Brain microvascular endothelial cell (primary cell): Measurements from ENCODE around the gene PSMB3.

Experiments
- DNase-seq: peaks from one replicate; pipeline ENCODE4 v3.0.0-alpha.2; 2020
- H3K27ac ChIP-seq: fragments of 250-450 bp; sonication (Bioruptor Pico); 2 replicates; pipeline ENCODE4 v1.5.1; 2020; ENCODE audit warnings: mild to moderate bottlenecking, moderate library complexity
- H3K27me3 ChIP-seq: fragments of 250-450 bp; sonication (Bioruptor Pico); replicated peaks from 2 replicates; pipeline ENCODE4 v1.5.1; 2020; ENCODE audit warnings: mild to moderate bottlenecking
- H3K36me3 ChIP-seq: fragments of 250-450 bp; sonication (Bioruptor Pico); replicated peaks from 2 replicates; pipeline ENCODE4 v1.5.1; 2020; ENCODE audit warnings: mild to moderate bottlenecking
- H3K4me3 ChIP-seq: 2 replicates; pipeline ENCODE4 v1.5.1; 2011; ENCODE audit warnings: low read depth, mild to moderate bottlenecking, control low read depth, low read length, moderate library complexity
- CTCF ChIP-seq: IDR thresholded peaks from 2 replicates; pipeline ENCODE4 v1.5.1; 2011; ENCODE audit warnings: low read depth, mild to moderate bottlenecking, moderate library complexity, low read length, control low read depth, inconsistent platforms; ENCODE audit errors: missing control alignments
- in situ Hi-C: cut with HindIII; loops from 2 replicates; pipeline ENCODE4 v1.10.0; 2017; ENCODE audit warnings: low sequenced_read_pairs, low pct_ligation_motif_present

Gene PSMB3

DNA sequence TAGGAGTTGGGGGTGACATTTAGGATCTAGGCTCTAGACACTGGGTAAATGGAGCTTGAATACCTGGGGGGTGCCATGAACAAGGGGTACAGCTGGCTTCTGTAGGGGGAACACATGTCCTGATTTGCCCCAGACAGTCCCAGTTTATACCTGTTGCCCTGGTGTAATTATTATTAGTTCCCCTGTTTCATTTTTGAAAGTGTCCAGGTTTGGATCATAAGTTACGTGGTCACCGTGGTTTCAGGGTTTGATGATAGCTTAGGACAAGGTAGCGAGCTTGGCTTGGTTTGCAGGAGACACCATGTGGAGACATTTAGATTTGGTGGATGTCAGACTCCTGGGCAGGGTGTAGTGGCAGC is 42.0 kb upstream of the PSMB3 start:
- H3K27me3 ChIP-seq = no peaks in the 10 kb centered on the region
- TF ChIP-seq CTCF = no peak
- peaks cover 23% of the 10 kb centered on the region for H3K36me3 ChIP-seq
- no peak for DNase-seq
- H3K4me3 ChIP-seq = no peak overlapping the region
- in situ Hi-C loops = no loop called here
- no peak overlapping the region for H3K27ac ChIP-seq

GRCh38 chr17:38710985-38711384 is 41.6 kb upstream of the PSMB3 start:
- in situ Hi-C loops = no loop called here
- no peak for TF ChIP-seq CTCF
- H3K36me3 ChIP-seq = peaks cover 25% of the 10 kb centered on the region

GRCh38 chr17:38711792-38712571 is 40.6 kb upstream of the PSMB3 start:
- in situ Hi-C loops = no loop called here
- Histone ChIP-seq H3K27me3 (no peaks in the 10 kb centered on the region), H3K36me3 (peaks cover 29% of the 10 kb centered on the region), H3K4me3 (no peak overlapping the region), H3K27ac (no peak overlapping the region)
- no peak for TF ChIP-seq CTCF
- DNase-seq = no peak

More at GRCh38 chr17:38710985-38711384, 41.6 kb upstream of the PSMB3 start:
- H3K27ac ChIP-seq = no peak overlapping the region
- no peak for DNase-seq
- no peaks in the 10 kb centered on the region for H3K27me3 ChIP-seq
- H3K4me3 ChIP-seq = no peak overlapping the region

GRCh38 chr17:38712593-38712992 is 39.9 kb upstream of the PSMB3 start:
- no peak for TF ChIP-seq CTCF
- H3K4me3 ChIP-seq = no peak overlapping the region
- no peak overlapping the region for H3K27ac ChIP-seq
- DNase-seq = no peak
- H3K36me3 ChIP-seq = peaks cover 31% of the 10 kb centered on the region
- in situ Hi-C loops = no loop called here
- H3K27me3 ChIP-seq = no peaks in the 10 kb centered on the region

- in situ Hi-C loops = no loop called here
- Histone ChIP-seq H3K36me3 (peaks cover 31% of the 10 kb centered on the region), H3K4me3 (no peak overlapping the region), H3K27ac (no peak overlapping the region), H3K27me3 (no peaks in the 10 kb centered on the region)
- DNase-seq = no peak
- no peak for TF ChIP-seq CTCF
These were observed 39.0 kb upstream of the PSMB3 start for GRCh38 chr17:38713456-38714075.
